GM19193 (cell line): Measurements from ENCODE around the gene JAG2.

Experiments used
- POLR2A ChIP-seq: IDR thresholded peaks from 4 replicates; pipeline ENCODE4 v1.6.1; 2011; ENCODE audit not compliant: insufficient read depth, insufficient read length; ENCODE audit errors: extremely low read depth

The JAG2 gene

DNA sequence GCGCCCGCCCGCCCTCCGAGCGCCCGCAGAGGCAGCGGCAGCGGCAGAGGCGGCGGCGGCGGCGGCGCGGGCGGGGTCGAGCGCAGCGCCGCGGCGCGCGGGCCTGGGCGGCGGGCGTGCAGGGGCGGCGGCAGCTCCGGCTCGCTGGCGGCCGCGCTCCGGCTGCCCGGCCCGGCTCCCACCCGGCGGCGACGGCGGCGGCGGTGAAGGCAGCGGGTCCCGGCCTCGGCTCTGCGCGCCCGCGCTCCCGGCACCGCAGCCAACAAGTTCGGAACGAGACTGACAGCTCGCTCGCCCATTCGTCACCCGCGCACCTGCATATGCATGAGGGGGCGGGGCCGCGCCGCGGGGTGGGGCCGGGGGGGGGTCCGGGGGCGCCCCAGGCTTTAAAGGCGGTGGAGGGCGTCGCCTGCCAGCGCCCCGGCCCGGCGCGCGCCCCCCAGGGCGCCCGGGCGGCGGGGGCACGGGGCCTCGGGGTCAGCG is at the start of gene JAG2:
Gene JAG2, minus strand, starts transcription at position 281 of the 483 bp plus-strand sequence. CDS start 356 bp downstream, outside the sequence.
- TF ChIP-seq POLR2A: no peak

GRCh38 chr14:105217774-105218173 is 49.2 kb upstream of the JAG2 start:
- TF ChIP-seq POLR2A: no peak

- no peak for TF ChIP-seq POLR2A
Measured at GRCh38 chr14:105216490-105217247, 48.1 kb upstream of the JAG2 start.

- no peak for TF ChIP-seq POLR2A
Measured at GRCh38 chr14:105215602-105216001, 47.0 kb upstream of the JAG2 start.

- no peak for TF ChIP-seq POLR2A
Measured at GRCh38 chr14:105214324-105214915, 45.8 kb upstream of the JAG2 start.

- no peak for TF ChIP-seq POLR2A
Measured at GRCh38 chr14:105213361-105213760, 44.8 kb upstream of the JAG2 start.

GRCh38 chr14:105212541-105213300 is 44.1 kb upstream of the JAG2 start:
- no peak for TF ChIP-seq POLR2A

DNA sequence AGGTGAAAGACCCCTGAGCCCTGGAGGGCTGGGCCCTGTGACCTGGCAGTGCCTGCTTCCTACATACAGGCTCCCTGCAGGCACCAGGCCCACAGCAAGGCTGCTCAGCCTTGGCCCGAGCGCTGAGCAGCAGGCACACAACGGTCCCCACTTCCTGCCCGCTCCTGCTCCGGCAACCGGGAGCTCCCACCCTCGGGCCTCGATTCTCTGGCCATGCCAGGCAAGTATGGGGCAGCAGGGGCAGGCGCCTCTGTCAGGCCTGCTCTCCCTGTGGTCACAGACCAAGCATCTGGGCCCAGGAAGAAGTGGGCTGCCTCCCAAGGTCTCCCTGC is 43.1 kb upstream of the JAG2 start:
- no peak for TF ChIP-seq POLR2A

GRCh38 chr14:105211086-105211757 is 42.6 kb upstream of the JAG2 start:
- TF ChIP-seq POLR2A: no peak

- no peak for TF ChIP-seq POLR2A
Measured at GRCh38 chr14:105210266-105211025, 41.9 kb upstream of the JAG2 start.

- no peak for TF ChIP-seq POLR2A
Measured at GRCh38 chr14:105209646-105210045, 41.1 kb upstream of the JAG2 start.

DNA sequence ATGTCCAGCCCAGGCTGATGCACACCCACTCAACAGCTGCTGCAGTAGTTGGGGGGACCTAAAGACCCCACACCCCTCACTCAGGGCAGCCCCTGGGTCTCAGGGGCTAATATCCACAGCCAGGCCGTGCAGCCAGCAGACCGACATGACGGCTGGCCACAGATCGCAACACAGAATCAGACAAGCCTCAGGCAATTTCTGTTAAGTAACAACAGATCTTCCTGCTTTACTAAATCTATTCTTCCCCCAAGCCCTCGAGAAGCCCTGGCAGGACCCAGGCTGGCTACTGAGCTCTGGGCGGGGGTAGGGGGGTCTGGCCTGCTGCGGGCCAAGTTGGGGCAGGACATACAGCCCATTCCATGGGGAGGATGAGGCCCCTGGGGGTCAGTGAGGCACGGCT is 40.5 kb upstream of the JAG2 start:
- no peak for TF ChIP-seq POLR2A

DNA sequence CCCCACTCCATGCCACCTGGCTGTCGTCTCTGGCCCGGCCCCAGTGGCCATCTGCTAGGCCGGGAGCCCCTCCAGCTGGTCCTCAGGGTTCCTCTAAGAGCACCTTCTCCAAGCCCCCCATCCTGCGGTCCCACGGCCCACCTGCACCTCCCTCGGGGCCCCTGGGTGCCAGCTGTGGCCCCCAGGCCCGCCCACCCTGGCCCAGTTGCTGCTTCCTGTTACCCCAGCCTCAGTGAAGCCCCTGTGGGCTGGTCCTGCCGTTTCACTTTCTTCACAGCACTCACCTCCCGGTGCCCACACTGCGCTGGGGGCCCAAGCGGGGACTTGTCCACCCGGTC is 40.1 kb upstream of the JAG2 start:
- TF ChIP-seq POLR2A: no peak

GRCh38 chr14:105207996-105208737 is 39.6 kb upstream of the JAG2 start:
- TF ChIP-seq POLR2A: no peak
